ENCODE measurements around the gene ADAMTS17. TPM values are rescaled to one million over a fixed set of nuclear protein-coding genes. Genes with fewer than 3 reads are reported as not detected.

The ADAMTS17 gene
- polyA plus RNA-seq, 2 of the 4 experiments (the other 2 are of a cell fraction) = 0.05 TPM; not detected in 1

- Histone ChIP-seq H3K27ac (no peak overlapping the region), H3K9me3 (no peaks in the 10 kb centered on the region), H3K4me2 (no peak overlapping the region), H3K4me1 (no peaks in the 10 kb centered on the region), H3K4me3 (no peak overlapping the region)
- no peak for FAIRE-seq
- ChIA-PET CTCF (no interaction called here), POLR2A (no interaction called here)
- WGBS (ENCODE audit: missing lambda C conversion rate) = 3% methylated on average over 2 of the region's 2 CpGs
- ATAC-seq = no peak
- TF ChIP-seq POLR2AphosphoS2 (conservative IDR thresholded peaks at IDR 0.05; ENCODE audit: low read length) = no peak
- TF ChIP-seq RARB (CRISPR knock-in tag; IDR thresholded peaks at IDR 0.05) = no peak
- no peak for TF ChIP-seq HOXB5 (CRISPR knock-in tag; IDR thresholded peaks at IDR 0.05)
- no peak for TF ChIP-seq BCL3 (IDR thresholded peaks at IDR 0.05)
- TF ChIP-seq CEBPB (IDR thresholded peaks at IDR 0.05) = no peak
- TF ChIP-seq GATA3 (IDR thresholded peaks at IDR 0.05; ENCODE audit: borderline replicate concordance) = no peak
- TF ChIP-seq MAZ (IDR thresholded peaks at IDR 0.05; ENCODE audit: borderline replicate concordance, low read depth, low read length) = no peak
- no peak for TF ChIP-seq EHF (CRISPR knock-in tag; IDR thresholded peaks at IDR 0.05)
- TF ChIP-seq REST (IDR thresholded peaks at IDR 0.05) = no peak
- no peak for DNase-seq (ENCODE audit: low read depth in 1 of 2, low spot score in 1 of 2)
Observed at GRCh38 chr15:100049483-100049882, 292.3 kb downstream of the ADAMTS17 start.

- no peak for ATAC-seq
- H3K4me1 ChIP-seq = no peaks in the 10 kb centered on the region; the same call in 2 of the 3 replicates
- no peaks in the 10 kb centered on the region for H3K9me3 ChIP-seq
- H3K4me3 ChIP-seq = no peak overlapping the region
- no peak for FAIRE-seq
- 35% methylated on average over 11 of the region's 11 CpGs for WGBS (ENCODE audit: missing lambda C conversion rate)
- ChIA-PET POLR2A (no interaction called here), CTCF (interaction anchor here (1.2 kb wide), 1 partner anchor 12 kb away, joined by 3 read pairs; no protein-coding TSS in a partner anchor)
- no peak for TF ChIP-seq NR3C1 (IDR thresholded peaks at IDR 0.05)
- TF ChIP-seq CHD2 (IDR thresholded peaks at IDR 0.05; ENCODE audit: low read length, partially characterized antibody) = no peak
- no peak for TF ChIP-seq KDM1A (IDR thresholded peaks at IDR 0.05; ENCODE audit: low read depth)
- TF ChIP-seq ZSCAN20 (CRISPR knock-in tag; IDR thresholded peaks at IDR 0.05) = no peak
- TF ChIP-seq MAFK (IDR thresholded peaks at IDR 0.05; ENCODE audit: partially characterized antibody) = no peak
- TF ChIP-seq E2F6 (IDR thresholded peaks at IDR 0.05; ENCODE audit: borderline replicate concordance, low read depth) = no peak
- no peak for TF ChIP-seq BHLHE40 (IDR thresholded peaks at IDR 0.05; ENCODE audit: low read depth, low read length)
- no peak for TF ChIP-seq CBX8 (IDR thresholded peaks at IDR 0.05)
- TF ChIP-seq RFX5 (IDR thresholded peaks at IDR 0.05) = no peak
- TF ChIP-seq POLR2AphosphoS2 (conservative IDR thresholded peaks at IDR 0.05; ENCODE audit: low read length) = no peak
- no peak for TF ChIP-seq RARB (CRISPR knock-in tag; IDR thresholded peaks at IDR 0.05)
- TF ChIP-seq RCOR1 (IDR thresholded peaks at IDR 0.05; ENCODE audit: low read depth, low read length) = no peak
- no peak for TF ChIP-seq HMGXB4 (CRISPR knock-in tag; IDR thresholded peaks at IDR 0.05; ENCODE audit: borderline replicate concordance)
- TF ChIP-seq CTCF (IDR thresholded peaks at IDR 0.05) = no peak
- TF ChIP-seq HEYL (CRISPR knock-in tag; IDR thresholded peaks at IDR 0.05) = no peak
- no peak for TF ChIP-seq TFCP2L1 (CRISPR knock-in tag; IDR thresholded peaks at IDR 0.05)
- TF ChIP-seq POLR2A (IDR thresholded peaks at IDR 0.05; ENCODE audit: low read length) = no peak
- no peak for DNase-seq (ENCODE audit: low read depth in 1 of 2, low spot score in 1 of 2)
- H3K4me2 ChIP-seq = no peak overlapping the region
- no peak overlapping the region for H3K27ac ChIP-seq
Observed at GRCh38 chr15:100048736-100049135, 293.0 kb downstream of the ADAMTS17 start.

All from A549 (cell line).